Loucy (cell line): Measurements from ENCODE around the gene PGBD2.

Experiments
- EZH2phosphoT487 ChIP-seq: fragments of 200-600 bp; IDR thresholded peaks from 2 replicates; pipeline ENCODE4 v1.6.1; 2018; ENCODE audit warnings: antibody characterized with exemption, mild to moderate bottlenecking, moderate library complexity, borderline replicate concordance
- TF ChIP-seq, protein P1 (sequence below): fragments of 200-600 bp; sonication (generic); conservative IDR thresholded peaks from 2 replicates; pipeline ENCODE4 v1.5.1; 2014; ENCODE audit warnings: mild to moderate bottlenecking, antibody characterized with exemption, low read length

DNA sequence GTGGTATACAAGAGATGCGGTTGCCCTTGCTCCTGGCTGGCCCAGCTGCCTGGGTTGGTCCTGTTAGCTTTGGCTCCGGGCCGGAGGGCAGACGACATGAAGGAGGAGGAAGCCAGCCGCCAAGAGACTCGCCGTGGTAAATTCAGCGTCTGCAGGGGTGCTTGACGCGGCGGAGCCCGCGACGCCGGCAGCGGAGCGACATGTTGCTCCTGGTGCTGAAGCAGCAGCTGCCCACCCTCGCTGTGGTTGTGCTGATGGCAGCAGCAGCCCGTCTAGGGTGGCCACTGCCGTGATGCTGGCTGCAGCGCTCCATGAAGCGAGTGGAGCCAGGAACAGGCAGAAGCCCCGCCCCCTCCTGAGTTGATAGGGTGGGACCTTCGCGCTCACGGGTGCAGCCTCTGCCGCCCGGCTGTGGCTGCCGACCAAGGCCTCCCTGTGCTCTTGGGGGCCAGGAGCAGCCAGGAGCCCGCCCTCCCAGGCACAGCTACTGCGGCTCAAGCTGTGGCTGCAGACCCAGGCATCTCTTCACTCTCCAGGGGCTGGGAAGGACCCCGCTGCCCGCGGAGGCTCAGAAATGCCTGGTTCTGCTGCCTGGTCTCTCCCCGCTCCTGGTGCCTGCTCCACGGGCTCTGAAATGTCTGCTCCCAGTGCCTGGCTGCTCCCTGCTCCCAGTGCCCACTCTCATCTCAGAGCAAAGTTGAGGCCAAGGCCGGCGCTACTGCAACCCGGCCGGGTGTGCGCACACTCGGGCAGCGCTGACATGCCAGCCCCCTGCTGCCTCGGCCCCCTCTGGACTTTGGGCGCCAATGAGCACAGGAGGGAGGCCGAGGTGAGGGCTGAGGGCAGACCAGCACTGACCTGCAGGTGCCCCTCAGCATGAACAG lies 42.8 kb upstream of the PGBD2 start:
- TF ChIP-seq, protein P1, sequence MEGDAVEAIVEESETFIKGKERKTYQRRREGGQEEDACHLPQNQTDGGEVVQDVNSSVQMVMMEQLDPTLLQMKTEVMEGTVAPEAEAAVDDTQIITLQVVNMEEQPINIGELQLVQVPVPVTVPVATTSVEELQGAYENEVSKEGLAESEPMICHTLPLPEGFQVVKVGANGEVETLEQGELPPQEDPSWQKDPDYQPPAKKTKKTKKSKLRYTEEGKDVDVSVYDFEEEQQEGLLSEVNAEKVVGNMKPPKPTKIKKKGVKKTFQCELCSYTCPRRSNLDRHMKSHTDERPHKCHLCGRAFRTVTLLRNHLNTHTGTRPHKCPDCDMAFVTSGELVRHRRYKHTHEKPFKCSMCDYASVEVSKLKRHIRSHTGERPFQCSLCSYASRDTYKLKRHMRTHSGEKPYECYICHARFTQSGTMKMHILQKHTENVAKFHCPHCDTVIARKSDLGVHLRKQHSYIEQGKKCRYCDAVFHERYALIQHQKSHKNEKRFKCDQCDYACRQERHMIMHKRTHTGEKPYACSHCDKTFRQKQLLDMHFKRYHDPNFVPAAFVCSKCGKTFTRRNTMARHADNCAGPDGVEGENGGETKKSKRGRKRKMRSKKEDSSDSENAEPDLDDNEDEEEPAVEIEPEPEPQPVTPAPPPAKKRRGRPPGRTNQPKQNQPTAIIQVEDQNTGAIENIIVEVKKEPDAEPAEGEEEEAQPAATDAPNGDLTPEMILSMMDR, result no peak
- TF ChIP-seq EZH2phosphoT487, result no peak
